Activated CD4-positive, alpha-beta T cell treated with anti-CD3 and anti-CD28 coated beads for 36 hours (primary cell): Measurements from ENCODE around the gene C1S. TPM values are rescaled to one million over a fixed set of nuclear protein-coding genes. Genes with fewer than 3 reads are reported as not detected.

Experiments
- ATAC-seq: fragments of 200-7000 bp; cut with Tn5 transposase; one replicate; pipeline ENCODE4 v1.10.0; 2021; ENCODE audit warnings: mild to moderate bottlenecking, moderate library complexity
- CTCF ChIA-PET: fragments of 350-600 bp; sonication (Branson Sonifier 250); formaldehyde crosslinking; loops from one replicate; lab custom pipeline; 2021; ENCODE audit warnings: antibody characterized with exemption; lab: Charles Lee
- POLR2A ChIA-PET: fragments of 350-600 bp; sonication (Branson Sonifier 250); formaldehyde crosslinking; loops from one replicate; lab custom pipeline; 2021; ENCODE audit warnings: antibody characterized with exemption, inconsistent platforms; lab: Charles Lee
- DNase-seq: peaks from one replicate; pipeline ENCODE4 v3.0.0-alpha.2; 2020
- H3K27ac Mint-ChIP-seq: one replicate; pipeline ENCODE4 v1.8.0; 2021; ENCODE audit warnings: mixed read lengths
- H3K27me3 Mint-ChIP-seq: one replicate; pipeline ENCODE4 v1.8.0; 2021; ENCODE audit warnings: mixed read lengths
- H3K36me3 Mint-ChIP-seq: one replicate; pipeline ENCODE4 v1.8.0; 2021; ENCODE audit warnings: low read depth, mixed read lengths
- H3K4me1 Mint-ChIP-seq: one replicate; pipeline ENCODE4 v1.8.0; 2021; ENCODE audit warnings: mixed read lengths
- H3K4me3 Mint-ChIP-seq: one replicate; pipeline ENCODE4 v1.8.0; 2021; ENCODE audit warnings: mild to moderate bottlenecking, moderate library complexity, mixed read lengths
- H3K9me3 Mint-ChIP-seq: one replicate; pipeline ENCODE4 v1.8.0; 2021; ENCODE audit warnings: low read depth, mixed read lengths
- intact Hi-C, 2 experiments: fragments of 100-400 bp; cut with DNase I in 1 of 2; cut with micrococcal nuclease in 1 of 2; formaldehyde crosslinking; loops; one replicate each; pipeline versions ENCODE4 v1.14.2 to v1.15.1; 2022 to 2024; cut with DNase I, micrococcal nuclease
- total RNA-seq, 2 experiments: library from RNA; stranded (reverse); gene quantifications; one replicate each; pipeline ENCODE4 v1.2.3, GENCODE V29; 2021

Gene C1S
- total RNA-seq, 2 experiments from 2014 or later: 2.4 to 2.8 TPM

DNA sequence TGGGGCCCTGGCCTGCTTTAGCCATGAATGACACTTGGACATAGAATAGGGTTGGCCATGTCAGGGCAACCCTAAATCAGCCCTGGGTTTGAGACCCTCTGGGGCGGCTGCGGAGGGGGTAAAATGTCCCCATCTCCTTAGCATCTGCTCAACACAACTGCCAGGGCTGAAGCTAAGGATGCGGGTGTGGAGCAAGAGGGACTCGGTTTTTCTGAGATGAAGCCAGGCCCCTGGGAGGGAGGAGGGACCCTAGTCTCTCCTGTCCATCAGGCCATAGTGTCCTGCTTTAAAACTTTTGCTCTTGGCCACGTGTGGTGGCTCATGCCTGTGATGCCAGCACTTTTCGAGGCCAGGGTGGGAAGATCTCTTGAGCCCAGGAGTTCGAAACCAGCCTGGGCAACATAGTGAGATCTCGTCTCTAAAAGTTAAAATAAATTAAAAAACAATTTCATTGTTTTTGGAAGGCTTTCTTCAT, 32.5 kb downstream of the C1S start:
- H3K4me1 Mint-ChIP-seq: peaks cover 6% of the 10 kb centered on the region
- H3K9me3 Mint-ChIP-seq: no peaks in the 10 kb centered on the region
- no peaks in the 10 kb centered on the region for H3K36me3 Mint-ChIP-seq
- H3K27ac Mint-ChIP-seq: no peak overlapping the region
- no peaks in the 10 kb centered on the region for H3K27me3 Mint-ChIP-seq
- ChIA-PET POLR2A (no interaction called here), CTCF (interaction anchor here (0.7 to 1.6 kb wide), 9 partner anchors 18 to 168 kb away, joined by 3 to 8 read pairs (median 3); partner anchors contain the start of gene LPCAT3)
- intact Hi-C loops: loop anchor here (1.0 kb wide), 3 partner anchors 75 to 169 kb away; partner anchors contain the start of genes C12orf57 (in 2 of the 2) and LPCAT3 (in 1 of the 2)
- DNase-seq (no peak), ATAC-seq (no peak)
- no peak overlapping the region for H3K4me3 Mint-ChIP-seq

DNA sequence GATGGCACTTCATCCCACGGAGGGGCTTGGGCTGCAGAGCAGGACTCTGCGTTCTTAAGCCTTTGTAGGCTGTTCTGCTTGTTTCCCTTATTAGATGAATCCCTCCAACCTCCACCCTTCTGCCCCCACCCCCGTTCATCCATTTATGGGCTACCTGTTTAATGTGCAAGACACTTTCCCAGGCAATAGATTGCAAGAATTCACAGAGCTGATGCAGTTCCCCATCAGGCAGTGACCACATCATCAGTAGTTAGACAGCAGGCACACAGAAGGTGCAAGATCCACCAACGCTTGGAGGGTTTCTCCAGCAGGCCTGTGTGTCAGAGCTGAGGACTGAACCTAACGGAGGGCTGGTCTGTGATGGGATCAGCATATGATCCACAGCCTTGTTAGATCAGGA, 33.0 kb downstream of the C1S start:
- ATAC-seq (no peak), DNase-seq (no peak)
- ChIA-PET CTCF (interaction anchor here (0.7 to 1.6 kb wide), 5 partner anchors 16 to 168 kb away, joined by 3 to 8 read pairs (median 3); partner anchors contain the start of gene C1RL), POLR2A (no interaction called here)
- Mint-ChIP-seq H3K36me3 (peaks cover 5% of the 10 kb centered on the region), H3K4me1 (peaks cover 6% of the 10 kb centered on the region), H3K27me3 (no peaks in the 10 kb centered on the region), H3K4me3 (no peak overlapping the region), H3K9me3 (no peaks in the 10 kb centered on the region), H3K27ac (no peak overlapping the region)
- intact Hi-C loops: no loop called here

- H3K9me3 Mint-ChIP-seq: no peaks in the 10 kb centered on the region
- no peaks in the 10 kb centered on the region for H3K27me3 Mint-ChIP-seq
- intact Hi-C loops: no loop called here
- ATAC-seq (no peak), DNase-seq (no peak)
- CTCF ChIA-PET: interaction anchor here (0.7 to 1.6 kb wide), 3 partner anchors 15 to 169 kb away, joined by 3 to 8 read pairs (median 4); partner anchors contain the start of gene C1RL
- H3K4me3 Mint-ChIP-seq: no peak overlapping the region
- peaks cover 6% of the 10 kb centered on the region for H3K4me1 Mint-ChIP-seq
- POLR2A ChIA-PET: no interaction called here
- no peak overlapping the region for H3K27ac Mint-ChIP-seq
- H3K36me3 Mint-ChIP-seq: peaks cover 7% of the 10 kb centered on the region
Observed at GRCh38 chr12:7093892-7094291, 33.4 kb downstream of the C1S start.

DNA sequence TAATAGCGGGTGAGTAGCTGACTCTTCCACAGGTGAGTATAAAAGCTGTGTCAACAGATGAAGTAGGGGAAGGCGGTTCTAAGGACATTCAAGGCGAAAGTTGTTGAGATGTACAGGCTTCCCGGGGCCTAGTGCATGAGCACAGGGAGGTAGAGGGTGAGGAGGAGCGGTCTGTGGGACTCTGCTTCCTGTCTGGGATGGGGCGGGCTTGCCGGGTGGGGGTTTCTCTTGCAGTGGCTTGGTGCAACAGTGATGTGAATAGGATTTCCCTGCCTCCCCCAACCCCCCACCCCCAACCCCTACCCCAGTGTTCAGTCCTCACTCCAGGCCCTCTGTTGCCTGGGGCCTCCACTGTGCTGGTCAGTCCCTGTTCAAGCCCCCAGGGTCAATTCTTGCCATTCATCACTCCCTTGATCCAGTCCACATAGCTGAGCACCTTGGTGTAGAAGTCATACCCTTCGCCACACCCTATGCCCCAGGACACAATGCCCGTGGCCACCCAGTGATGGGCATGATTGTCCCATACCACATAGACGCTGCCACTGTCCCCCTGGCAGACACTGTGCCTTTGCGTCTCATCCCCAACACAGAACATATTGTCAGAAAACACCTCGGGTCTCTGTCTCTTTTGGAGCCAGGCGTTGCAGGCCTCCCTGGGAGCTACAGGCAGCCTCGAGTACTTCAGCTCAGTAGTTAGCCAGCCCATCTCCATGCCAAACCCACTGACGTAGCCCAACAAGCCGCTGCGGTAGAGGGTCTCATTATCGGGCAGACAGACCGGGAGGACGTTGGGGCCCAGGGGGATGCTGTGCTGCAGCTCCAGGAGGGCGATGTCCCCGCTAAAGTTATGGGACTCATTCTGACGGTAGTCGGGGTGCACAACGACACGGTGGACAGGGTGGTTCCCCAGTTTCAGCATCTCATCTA, 35.8 kb downstream of the C1S start:
- no peaks in the 10 kb centered on the region for H3K9me3 Mint-ChIP-seq
- peaks cover 6% of the 10 kb centered on the region for H3K4me1 Mint-ChIP-seq
- no peak overlapping the region for H3K27ac Mint-ChIP-seq
- ATAC-seq (no peak), DNase-seq (no peak)
- peaks cover 7% of the 10 kb centered on the region for H3K36me3 Mint-ChIP-seq
- intact Hi-C loops: no loop called here
- no peaks in the 10 kb centered on the region for H3K27me3 Mint-ChIP-seq
- no peak overlapping the region for H3K4me3 Mint-ChIP-seq
- ChIA-PET POLR2A (no interaction called here), CTCF (interaction anchor here (1.1 to 2.2 kb wide), 3 partner anchors 12 to 97 kb away, joined by 3 to 7 read pairs (median 4); no protein-coding TSS in a partner anchor)

DNA sequence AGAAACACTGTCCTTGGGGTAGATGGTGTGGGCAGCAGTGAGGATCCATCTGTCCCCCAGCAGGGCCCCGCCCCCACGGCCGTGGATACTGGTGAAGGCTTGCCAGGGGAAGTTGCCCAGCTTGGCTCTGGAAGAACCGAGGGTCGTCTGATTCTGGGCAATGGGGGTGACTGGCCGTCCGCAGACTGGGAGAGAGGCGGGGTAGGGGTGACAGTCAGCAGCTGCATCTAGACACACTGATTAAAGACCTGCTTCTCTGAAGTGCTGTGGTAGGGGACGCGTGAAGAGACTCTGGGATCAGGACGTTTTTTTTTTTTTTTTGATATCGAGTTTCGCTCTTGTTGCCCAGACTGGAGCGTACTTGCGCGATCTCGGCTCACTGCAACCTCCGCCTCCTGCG, 36.5 kb downstream of the C1S start:
- H3K4me1 Mint-ChIP-seq: peaks cover 5% of the 10 kb centered on the region
- intact Hi-C loops: no loop called here
- no peaks in the 10 kb centered on the region for H3K27me3 Mint-ChIP-seq
- no peak overlapping the region for H3K4me3 Mint-ChIP-seq
- POLR2A ChIA-PET: no interaction called here
- H3K27ac Mint-ChIP-seq: no peak overlapping the region
- H3K36me3 Mint-ChIP-seq: peaks cover 7% of the 10 kb centered on the region
- CTCF ChIA-PET: interaction anchor here (2.2 kb wide), 1 partner anchor 48 kb away, joined by 7 read pairs; no protein-coding TSS in a partner anchor
- DNase-seq: no peak
- H3K9me3 Mint-ChIP-seq: no peaks in the 10 kb centered on the region
- no peak for ATAC-seq

GRCh38 chr12:7099290-7099996, 38.9 kb downstream of the C1S start:
- ATAC-seq: no peak
- DNase-seq: no peak
- H3K9me3 Mint-ChIP-seq: no peaks in the 10 kb centered on the region
- no peaks in the 10 kb centered on the region for H3K27me3 Mint-ChIP-seq
- intact Hi-C loops: no loop called here
- ChIA-PET POLR2A (no interaction called here), CTCF (interaction anchor here (0.6 to 0.9 kb wide), 2 partner anchors 9 to 176 kb away, joined by 3 read pairs; no protein-coding TSS in a partner anchor)
- no peaks in the 10 kb centered on the region for H3K4me1 Mint-ChIP-seq
- no peak overlapping the region for H3K4me3 Mint-ChIP-seq
- H3K27ac Mint-ChIP-seq: no peak overlapping the region
- H3K36me3 Mint-ChIP-seq: peaks cover 11% of the 10 kb centered on the region

GRCh38 chr12:7100239-7100638, 39.7 kb downstream of the C1S start:
- peaks cover 11% of the 10 kb centered on the region for H3K36me3 Mint-ChIP-seq
- intact Hi-C loops: loop anchor here in 1 of 2 experiments (10.0 kb wide), 1 partner anchor 375 kb away; the partner anchor contains the start of gene COPS7A
- no peaks in the 10 kb centered on the region for H3K27me3 Mint-ChIP-seq
- no peak for DNase-seq
- H3K4me3 Mint-ChIP-seq: no peak overlapping the region
- ATAC-seq: no peak
- H3K9me3 Mint-ChIP-seq: no peaks in the 10 kb centered on the region
- no peaks in the 10 kb centered on the region for H3K4me1 Mint-ChIP-seq
- CTCF ChIA-PET: no interaction called here
- POLR2A ChIA-PET: no interaction called here
- no peak overlapping the region for H3K27ac Mint-ChIP-seq

- CTCF ChIA-PET: interaction anchor here (2.2 kb wide), 1 partner anchor 11 kb away, joined by 15 read pairs; no protein-coding TSS in a partner anchor
- Mint-ChIP-seq H3K36me3 (peaks cover 20% of the 10 kb centered on the region), H3K4me3 (no peak overlapping the region), H3K9me3 (peaks cover 3% of the 10 kb centered on the region), H3K4me1 (peaks cover 7% of the 10 kb centered on the region), H3K27me3 (no peaks in the 10 kb centered on the region), H3K27ac (no peak overlapping the region)
- no peak for DNase-seq
- no peak for ATAC-seq
- intact Hi-C loops: loop anchor here in 1 of 2 experiments (10.0 kb wide), 1 partner anchor 376 kb away; the partner anchor contains the start of gene COPS7A
- POLR2A ChIA-PET: no interaction called here
Observed at GRCh38 chr12:7101047-7101693, 40.7 kb downstream of the C1S start.

GRCh38 chr12:7101694-7102131, 41.2 kb downstream of the C1S start:
- DNase-seq: no peak
- POLR2A ChIA-PET: no interaction called here
- peaks cover 12% of the 10 kb centered on the region for H3K4me1 Mint-ChIP-seq
- H3K36me3 Mint-ChIP-seq: peaks cover 25% of the 10 kb centered on the region
- intact Hi-C loops: loop anchor here in 1 of 2 experiments (10.0 kb wide), 1 partner anchor 377 kb away; the partner anchor contains the start of gene COPS7A
- no peaks in the 10 kb centered on the region for H3K27me3 Mint-ChIP-seq
- no peak for ATAC-seq
- no peak overlapping the region for H3K27ac Mint-ChIP-seq
- peaks cover 8% of the 10 kb centered on the region for H3K9me3 Mint-ChIP-seq
- no peak overlapping the region for H3K4me3 Mint-ChIP-seq
- CTCF ChIA-PET: interaction anchor here (2.2 kb wide), 1 partner anchor 11 kb away, joined by 15 read pairs; no protein-coding TSS in a partner anchor

- peaks cover 30% of the 10 kb centered on the region for H3K36me3 Mint-ChIP-seq
- peaks cover 16% of the 10 kb centered on the region for H3K4me1 Mint-ChIP-seq
- DNase-seq (no peak), ATAC-seq (no peak)
- intact Hi-C loops: loop anchor here in 1 of 2 experiments (10.0 kb wide), 1 partner anchor 378 kb away; the partner anchor contains the start of gene COPS7A
- CTCF ChIA-PET: interaction anchor here (1.4 to 2.2 kb wide), 2 partner anchors 10 to 12 kb away, joined by 3 to 15 read pairs; no protein-coding TSS in a partner anchor
- POLR2A ChIA-PET: no interaction called here
- no peak overlapping the region for H3K27ac Mint-ChIP-seq
- H3K9me3 Mint-ChIP-seq: peaks cover 8% of the 10 kb centered on the region
- no peaks in the 10 kb centered on the region for H3K27me3 Mint-ChIP-seq
- H3K4me3 Mint-ChIP-seq: no peak overlapping the region
Observed at GRCh38 chr12:7102582-7102981, 42.1 kb downstream of the C1S start.
